ENCODE results near the gene SUGP1.

SUGP1 gene

DNA sequence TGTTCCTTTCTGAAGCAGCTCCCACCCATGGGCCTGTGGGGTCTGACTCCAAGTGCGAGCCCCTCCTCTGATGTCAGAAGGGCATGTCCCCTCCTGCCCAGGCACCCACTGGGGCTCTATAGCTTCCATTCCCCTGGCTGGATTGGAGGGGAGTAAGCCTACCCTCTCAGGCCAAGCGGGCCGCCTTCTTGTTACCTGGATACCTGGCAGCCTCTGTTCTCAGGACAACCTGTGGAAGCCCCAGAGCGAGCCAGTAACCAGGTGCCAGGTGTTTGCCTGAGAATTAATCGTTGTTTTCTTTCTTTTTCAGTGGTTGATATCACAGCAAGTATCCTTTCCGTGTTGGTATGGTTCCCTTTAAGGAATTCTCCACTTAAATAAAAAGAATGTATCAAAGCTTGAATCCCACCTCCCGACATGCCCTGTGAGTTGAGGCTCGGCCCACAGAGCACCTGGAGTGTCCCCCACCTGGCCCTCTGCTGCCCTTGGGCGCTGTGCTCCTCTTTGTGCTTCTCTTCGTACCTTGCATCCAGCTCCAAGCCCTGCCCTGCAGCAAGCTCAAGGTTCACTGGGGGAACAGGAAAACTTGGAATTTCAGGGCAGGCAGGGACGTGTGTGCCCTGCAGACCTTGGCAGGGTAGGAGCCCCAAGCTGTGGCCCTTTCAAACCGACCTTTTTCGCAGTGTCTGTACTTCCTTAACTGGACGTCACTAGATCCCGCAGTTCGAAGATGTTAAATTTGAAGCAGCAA, 15.3 kb upstream of the SUGP1 start:
- H3K4me2 ChIP-seq (ENCODE audit: low read length): no peak overlapping the region
- H3K36me3 ChIP-seq (replicated peaks; ENCODE audit: low read depth, low read length): peaks cover 37% of the 10 kb centered on the region
- no peak overlapping the region for H3K4me3 ChIP-seq (ENCODE audit: low read length)
- peaks cover 5% of the 10 kb centered on the region for H3K4me1 ChIP-seq (ENCODE audit: low read length)
- no peak overlapping the region for H3K27ac ChIP-seq (ENCODE audit: low read length)
- TF ChIP-seq, protein P1, sequence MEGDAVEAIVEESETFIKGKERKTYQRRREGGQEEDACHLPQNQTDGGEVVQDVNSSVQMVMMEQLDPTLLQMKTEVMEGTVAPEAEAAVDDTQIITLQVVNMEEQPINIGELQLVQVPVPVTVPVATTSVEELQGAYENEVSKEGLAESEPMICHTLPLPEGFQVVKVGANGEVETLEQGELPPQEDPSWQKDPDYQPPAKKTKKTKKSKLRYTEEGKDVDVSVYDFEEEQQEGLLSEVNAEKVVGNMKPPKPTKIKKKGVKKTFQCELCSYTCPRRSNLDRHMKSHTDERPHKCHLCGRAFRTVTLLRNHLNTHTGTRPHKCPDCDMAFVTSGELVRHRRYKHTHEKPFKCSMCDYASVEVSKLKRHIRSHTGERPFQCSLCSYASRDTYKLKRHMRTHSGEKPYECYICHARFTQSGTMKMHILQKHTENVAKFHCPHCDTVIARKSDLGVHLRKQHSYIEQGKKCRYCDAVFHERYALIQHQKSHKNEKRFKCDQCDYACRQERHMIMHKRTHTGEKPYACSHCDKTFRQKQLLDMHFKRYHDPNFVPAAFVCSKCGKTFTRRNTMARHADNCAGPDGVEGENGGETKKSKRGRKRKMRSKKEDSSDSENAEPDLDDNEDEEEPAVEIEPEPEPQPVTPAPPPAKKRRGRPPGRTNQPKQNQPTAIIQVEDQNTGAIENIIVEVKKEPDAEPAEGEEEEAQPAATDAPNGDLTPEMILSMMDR (IDR thresholded peaks at IDR 0.05; ENCODE audit: low read depth, low read length): no peak
- TF ChIP-seq EZH2phosphoT487 (IDR thresholded peaks at IDR 0.05; ENCODE audit: low read depth): no peak
- H2AFZ ChIP-seq (ENCODE audit: low read depth, low read length): no peak overlapping the region
- peaks cover 3% of the 10 kb centered on the region; the same call in 1 of the 2 replicates for H3K79me2 ChIP-seq (ENCODE audit: low read length)
- no peak overlapping the region for H3K9ac ChIP-seq (ENCODE audit: low read length)
- H3K27me3 ChIP-seq (ENCODE audit: low read depth, low read length): no peaks in the 10 kb centered on the region
- 0 out of 2 replicates have a peak, but pooled peaks cover 15% of the 10 kb centered on the region for H4K20me1 ChIP-seq (ENCODE audit: insufficient read depth, low read length)
- H3K9me3 ChIP-seq (ENCODE audit: insufficient read depth, low read length): no peaks in the 10 kb centered on the region

DNA sequence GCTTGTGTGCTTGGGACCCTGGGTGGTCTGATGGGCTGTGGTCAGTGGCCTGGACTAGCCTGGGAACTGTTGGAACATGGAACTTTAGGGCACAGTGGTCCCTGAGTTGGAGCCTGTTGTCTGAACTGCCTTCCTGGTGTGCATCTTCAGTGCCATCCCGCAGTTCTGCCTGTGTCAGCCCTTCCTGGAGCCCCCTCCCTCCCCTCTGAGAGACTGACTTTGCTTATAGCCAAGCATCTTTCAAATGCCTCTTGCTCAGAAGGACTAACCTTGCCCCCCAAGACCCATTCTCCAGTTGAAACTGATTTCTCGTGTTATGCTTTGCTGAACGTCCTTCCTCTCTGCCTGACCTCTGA, 14.7 kb upstream of the SUGP1 start:
- Histone ChIP-seq H3K9ac (ENCODE audit: low read length) (no peak overlapping the region), H3K4me3 (ENCODE audit: low read length) (no peak overlapping the region), H3K9me3 (ENCODE audit: insufficient read depth, low read length) (no peaks in the 10 kb centered on the region), H3K79me2 (ENCODE audit: low read length) (peaks cover 3% of the 10 kb centered on the region; the same call in 1 of the 2 replicates), H3K4me2 (ENCODE audit: low read length) (no peak overlapping the region), H2AFZ (ENCODE audit: low read depth, low read length) (no peak overlapping the region), H3K4me1 (ENCODE audit: low read length) (peaks cover 5% of the 10 kb centered on the region), H3K27ac (ENCODE audit: low read length) (no peak overlapping the region), H4K20me1 (ENCODE audit: insufficient read depth, low read length) (0 out of 2 replicates have a peak, but pooled peaks cover 15% of the 10 kb centered on the region), H3K27me3 (ENCODE audit: low read depth, low read length) (no peaks in the 10 kb centered on the region), H3K36me3 (replicated peaks; ENCODE audit: low read depth, low read length) (peaks cover 37% of the 10 kb centered on the region)
- TF ChIP-seq, protein P1 (IDR thresholded peaks at IDR 0.05; ENCODE audit: low read depth, low read length): no peak
- no peak for TF ChIP-seq EZH2phosphoT487 (IDR thresholded peaks at IDR 0.05; ENCODE audit: low read depth)

DNA sequence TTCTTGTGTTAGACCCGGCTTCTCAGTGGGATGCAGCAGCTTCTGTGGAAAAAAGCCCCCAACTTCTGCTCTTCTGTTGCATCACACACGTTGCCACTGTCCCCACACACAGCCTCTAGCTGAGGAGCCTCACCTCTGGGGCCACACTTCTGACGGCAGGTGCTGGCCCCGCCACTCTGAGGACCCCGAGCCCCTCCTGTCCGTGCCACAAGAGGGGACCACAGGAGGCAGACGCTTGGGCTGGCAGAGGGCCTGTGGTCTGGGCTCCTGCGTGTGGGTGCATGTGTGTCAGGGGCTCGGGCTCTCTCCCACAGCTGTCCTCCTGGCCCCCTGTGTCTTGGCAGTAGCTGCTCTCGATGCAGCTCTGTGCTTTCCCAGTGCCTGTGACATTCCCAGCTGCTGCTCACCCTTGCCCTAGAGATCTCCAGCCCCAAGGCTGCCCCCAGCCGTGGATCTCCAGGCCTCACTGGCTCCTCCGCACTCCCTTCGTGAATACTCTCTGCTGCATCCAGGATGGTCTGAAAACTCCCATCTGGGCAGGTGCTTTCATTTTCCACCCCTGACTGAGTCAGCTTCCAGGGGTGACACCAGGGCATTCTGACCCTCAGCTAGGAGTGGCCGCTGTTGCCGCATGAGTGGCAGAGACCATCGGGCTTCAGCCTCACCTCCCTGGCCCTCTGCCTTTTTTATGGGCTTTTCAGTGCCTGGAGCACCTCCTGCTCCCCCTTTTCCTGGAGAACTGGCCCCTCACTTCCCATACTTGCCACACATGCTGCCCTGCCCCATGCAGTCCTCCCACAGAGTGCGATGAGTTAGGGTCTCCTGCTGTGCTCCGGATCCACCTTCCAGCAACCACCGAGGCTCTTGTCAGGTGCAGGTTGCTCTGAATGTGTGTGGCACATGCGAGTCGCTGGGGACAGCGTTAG, 14.0 kb upstream of the SUGP1 start:
- peaks cover 16% of the 10 kb centered on the region; the same call in 1 of the 2 replicates for H4K20me1 ChIP-seq (ENCODE audit: insufficient read depth, low read length)
- peaks cover 40% of the 10 kb centered on the region for H3K36me3 ChIP-seq (replicated peaks; ENCODE audit: low read depth, low read length)
- H3K27me3 ChIP-seq (ENCODE audit: low read depth, low read length): no peaks in the 10 kb centered on the region
- H3K4me2 ChIP-seq (ENCODE audit: low read length): no peak overlapping the region
- peaks cover 6% of the 10 kb centered on the region for H3K4me1 ChIP-seq (ENCODE audit: low read length)
- no peaks in the 10 kb centered on the region for H3K9me3 ChIP-seq (ENCODE audit: insufficient read depth, low read length)
- H3K4me3 ChIP-seq (ENCODE audit: low read length): no peak overlapping the region
- H3K79me2 ChIP-seq (ENCODE audit: low read length): peaks cover 4% of the 10 kb centered on the region
- H3K27ac ChIP-seq (ENCODE audit: low read length): no peak overlapping the region
- H2AFZ ChIP-seq (ENCODE audit: low read depth, low read length): no peak overlapping the region
- TF ChIP-seq, protein P1 (IDR thresholded peaks at IDR 0.05; ENCODE audit: low read depth, low read length): no peak
- TF ChIP-seq EZH2phosphoT487 (IDR thresholded peaks at IDR 0.05; ENCODE audit: low read depth): no peak
- no peak overlapping the region for H3K9ac ChIP-seq (ENCODE audit: low read length)

DNA sequence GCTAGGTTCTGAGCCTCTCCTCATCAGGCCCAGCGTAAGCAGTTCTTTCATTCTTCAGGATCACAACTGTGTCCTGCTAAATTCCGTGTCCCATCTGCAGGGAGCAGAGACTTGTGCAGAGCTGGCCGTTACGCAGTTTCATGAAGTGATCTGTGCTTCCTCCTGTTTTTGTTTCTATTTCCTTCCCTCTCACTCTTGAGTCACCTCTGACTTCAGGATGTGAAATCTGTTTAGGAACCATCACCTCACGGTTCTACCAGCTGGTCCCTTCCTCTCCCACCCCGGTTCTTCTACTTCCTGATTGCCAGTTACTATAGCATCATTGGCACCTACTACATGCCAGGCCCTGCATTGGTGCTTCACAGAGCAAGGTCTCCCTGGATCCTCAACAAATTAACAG, 8.8 kb upstream of the SUGP1 start:
- no peaks in the 10 kb centered on the region for H3K27me3 ChIP-seq (ENCODE audit: low read depth, low read length)
- peaks cover 8% of the 10 kb centered on the region; the same call in 1 of the 2 replicates for H4K20me1 ChIP-seq (ENCODE audit: insufficient read depth, low read length)
- no peak overlapping the region for H3K4me2 ChIP-seq (ENCODE audit: low read length)
- H3K36me3 ChIP-seq (replicated peaks; ENCODE audit: low read depth, low read length): peaks cover 38% of the 10 kb centered on the region
- H3K27ac ChIP-seq (ENCODE audit: low read length): no peak overlapping the region
- peaks cover 43% of the 10 kb centered on the region for H3K79me2 ChIP-seq (ENCODE audit: low read length)
- no peak overlapping the region for H2AFZ ChIP-seq (ENCODE audit: low read depth, low read length)
- TF ChIP-seq, protein P1 (IDR thresholded peaks at IDR 0.05; ENCODE audit: low read depth, low read length): no peak
- no peak for TF ChIP-seq EZH2phosphoT487 (IDR thresholded peaks at IDR 0.05; ENCODE audit: low read depth)
- H3K9ac ChIP-seq (ENCODE audit: low read length): no peak overlapping the region
- H3K9me3 ChIP-seq (ENCODE audit: insufficient read depth, low read length): no peaks in the 10 kb centered on the region
- peaks cover 7% of the 10 kb centered on the region; the same call in 1 of the 2 replicates for H3K4me1 ChIP-seq (ENCODE audit: low read length)
- no peak overlapping the region for H3K4me3 ChIP-seq (ENCODE audit: low read length)

Data from OCI-LY3 (cell line).